Measurements from ENCODE around the gene RASAL1. TPM values are rescaled to one million over a fixed set of nuclear protein-coding genes. Genes with fewer than 3 reads are reported as not detected.

Gene RASAL1
- total RNA-seq, 1 experiment from 2014 or later, result 16.0 TPM

- TF ChIP-seq ZNF274 (IDR thresholded peaks at IDR 0.05; ENCODE audit: low read depth, low read length) (no peak), ZBTB33 (IDR thresholded peaks at IDR 0.05; ENCODE audit: extremely low read depth, insufficient replicate concordance, low read length) (no peak), FOSL1 (IDR thresholded peaks at IDR 0.05; ENCODE audit: low read depth) (no peak), CTCF (IDR thresholded peaks at IDR 0.05 in 2 of 3, conservative IDR thresholded peaks at IDR 0.05 in 1 of 3; ENCODE audit: borderline replicate concordance in 1 of 3, insufficient read depth in 1 of 3, low read depth in 2 of 3, low read length in 2 of 3) (no peak)
Observed at GRCh38 chr12:113145720-113146551, 10.4 kb upstream of the RASAL1 start (continued).

- Histone ChIP-seq H3K9me3 (ENCODE audit: control insufficient read depth in 1 of 2, insufficient read depth in 1 of 2, low read depth in 1 of 2, low read length in 2 of 2) (no peaks in the 10 kb centered on the region), H3K4me3 (replicated peaks in 1 of 2; ENCODE audit: low read depth in 1 of 2, low read length in 2 of 2) (no peak overlapping the region), H2AFZ (ENCODE audit: low read depth, low read length, poor library complexity, severe bottlenecking) (no peak overlapping the region), H3K4me2 (ENCODE audit: low read length) (no peak overlapping the region), H3K4me1 (ENCODE audit: control insufficient read depth in 1 of 2, insufficient read depth in 2 of 2, low read length in 2 of 2) (peaks cover 8 to 23% of the 10 kb centered on the region in 2 experiments; a peak in 3 of 4 replicates), H3K9ac (ENCODE audit: low read length) (no peak overlapping the region), H3K79me2 (ENCODE audit: insufficient read depth, low read length) (no peaks in the 10 kb centered on the region), H3K36me3 (ENCODE audit: control insufficient read depth in 1 of 2, insufficient read depth in 2 of 2, low read length in 2 of 2) (no peaks in the 10 kb centered on the region), H3K27ac (ENCODE audit: low read depth, low read length) (no peak overlapping the region), H4K20me1 (ENCODE audit: insufficient read depth) (no peaks in the 10 kb centered on the region), H3K27me3 (ENCODE audit: insufficient read depth, low read length) (no peaks in the 10 kb centered on the region), H3K9me2 (ENCODE audit: insufficient read depth) (no peaks in the 10 kb centered on the region)
- no TSS peak for BruUV-seq (replicated peaks)
- no peak for DNase-seq (ENCODE audit: low read depth, low spot score)
- intact Hi-C loops (cut with micrococcal nuclease), result no loop called here
- ChIA-PET RAD21 (ENCODE audit: low non-redundant PET in 1 of 2, low total read pairs in 2 of 2, uncharacterized antibody in 2 of 2, unreplicated experiment in 2 of 2) (no interaction called here), CTCF (interaction anchor here (1.3 kb wide), 1 partner anchor 10 kb away, joined by 8 read pairs; the partner anchor contains the start of gene RASAL1), POLR2A (no interaction called here)
- no peak for ATAC-seq
- no peak for TF ChIP-seq CTCF (IDR thresholded peaks at IDR 0.05 in 2 of 3, conservative IDR thresholded peaks at IDR 0.05 in 1 of 3; ENCODE audit: borderline replicate concordance in 1 of 3, insufficient read depth in 1 of 3, low read depth in 2 of 3, low read length in 2 of 3)
Observed at GRCh38 chr12:113144806-113145205, 9.2 kb upstream of the RASAL1 start.
